HL-60 (cell line): ENCODE data around the gene VSNL1.

ENCODE experiments used
- GABPA ChIP-seq: IDR thresholded peaks from 2 replicates; pipeline ENCODE4 v1.6.1; 2012; ENCODE audit warnings: low read depth
- POLR2AphosphoS5 ChIP-seq: IDR thresholded peaks from 2 replicates; pipeline ENCODE4 v1.6.1; 2012; ENCODE audit warnings: low read depth
- TF ChIP-seq, protein P1 (sequence below): IDR thresholded peaks from one replicate; pipeline ENCODE4 v1.5.1; 2011; ENCODE audit warnings: low read length, control low read depth, inconsistent platforms; ENCODE audit not compliant: insufficient read depth
- TF ChIP-seq, protein P2 (sequence below): IDR thresholded peaks from 2 replicates; pipeline ENCODE4 v1.6.1; 2012; ENCODE audit warnings: low read depth; ENCODE audit not compliant: insufficient replicate concordance

DNA sequence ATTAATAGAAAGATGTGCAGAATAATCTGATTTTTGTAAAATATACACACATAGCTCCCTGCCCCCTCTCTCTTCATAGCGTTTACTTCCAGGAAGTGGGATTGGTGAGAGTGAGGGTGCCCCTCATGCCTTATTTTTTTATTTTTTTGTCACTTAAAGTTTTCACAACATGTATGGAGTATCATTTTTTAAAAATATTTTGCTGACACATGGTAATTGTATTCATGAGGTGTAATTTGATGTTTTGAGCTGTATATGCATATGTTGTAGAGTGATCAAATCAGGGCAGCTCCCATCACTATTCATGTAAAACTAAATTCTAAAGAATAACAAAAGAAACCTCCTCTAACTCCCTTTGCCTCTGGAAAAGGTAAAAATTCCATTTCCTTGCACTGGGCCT is 74.7 kb downstream of the VSNL1 start:
- TF ChIP-seq, protein P1, sequence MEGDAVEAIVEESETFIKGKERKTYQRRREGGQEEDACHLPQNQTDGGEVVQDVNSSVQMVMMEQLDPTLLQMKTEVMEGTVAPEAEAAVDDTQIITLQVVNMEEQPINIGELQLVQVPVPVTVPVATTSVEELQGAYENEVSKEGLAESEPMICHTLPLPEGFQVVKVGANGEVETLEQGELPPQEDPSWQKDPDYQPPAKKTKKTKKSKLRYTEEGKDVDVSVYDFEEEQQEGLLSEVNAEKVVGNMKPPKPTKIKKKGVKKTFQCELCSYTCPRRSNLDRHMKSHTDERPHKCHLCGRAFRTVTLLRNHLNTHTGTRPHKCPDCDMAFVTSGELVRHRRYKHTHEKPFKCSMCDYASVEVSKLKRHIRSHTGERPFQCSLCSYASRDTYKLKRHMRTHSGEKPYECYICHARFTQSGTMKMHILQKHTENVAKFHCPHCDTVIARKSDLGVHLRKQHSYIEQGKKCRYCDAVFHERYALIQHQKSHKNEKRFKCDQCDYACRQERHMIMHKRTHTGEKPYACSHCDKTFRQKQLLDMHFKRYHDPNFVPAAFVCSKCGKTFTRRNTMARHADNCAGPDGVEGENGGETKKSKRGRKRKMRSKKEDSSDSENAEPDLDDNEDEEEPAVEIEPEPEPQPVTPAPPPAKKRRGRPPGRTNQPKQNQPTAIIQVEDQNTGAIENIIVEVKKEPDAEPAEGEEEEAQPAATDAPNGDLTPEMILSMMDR: no peak
- TF ChIP-seq, protein P2, sequence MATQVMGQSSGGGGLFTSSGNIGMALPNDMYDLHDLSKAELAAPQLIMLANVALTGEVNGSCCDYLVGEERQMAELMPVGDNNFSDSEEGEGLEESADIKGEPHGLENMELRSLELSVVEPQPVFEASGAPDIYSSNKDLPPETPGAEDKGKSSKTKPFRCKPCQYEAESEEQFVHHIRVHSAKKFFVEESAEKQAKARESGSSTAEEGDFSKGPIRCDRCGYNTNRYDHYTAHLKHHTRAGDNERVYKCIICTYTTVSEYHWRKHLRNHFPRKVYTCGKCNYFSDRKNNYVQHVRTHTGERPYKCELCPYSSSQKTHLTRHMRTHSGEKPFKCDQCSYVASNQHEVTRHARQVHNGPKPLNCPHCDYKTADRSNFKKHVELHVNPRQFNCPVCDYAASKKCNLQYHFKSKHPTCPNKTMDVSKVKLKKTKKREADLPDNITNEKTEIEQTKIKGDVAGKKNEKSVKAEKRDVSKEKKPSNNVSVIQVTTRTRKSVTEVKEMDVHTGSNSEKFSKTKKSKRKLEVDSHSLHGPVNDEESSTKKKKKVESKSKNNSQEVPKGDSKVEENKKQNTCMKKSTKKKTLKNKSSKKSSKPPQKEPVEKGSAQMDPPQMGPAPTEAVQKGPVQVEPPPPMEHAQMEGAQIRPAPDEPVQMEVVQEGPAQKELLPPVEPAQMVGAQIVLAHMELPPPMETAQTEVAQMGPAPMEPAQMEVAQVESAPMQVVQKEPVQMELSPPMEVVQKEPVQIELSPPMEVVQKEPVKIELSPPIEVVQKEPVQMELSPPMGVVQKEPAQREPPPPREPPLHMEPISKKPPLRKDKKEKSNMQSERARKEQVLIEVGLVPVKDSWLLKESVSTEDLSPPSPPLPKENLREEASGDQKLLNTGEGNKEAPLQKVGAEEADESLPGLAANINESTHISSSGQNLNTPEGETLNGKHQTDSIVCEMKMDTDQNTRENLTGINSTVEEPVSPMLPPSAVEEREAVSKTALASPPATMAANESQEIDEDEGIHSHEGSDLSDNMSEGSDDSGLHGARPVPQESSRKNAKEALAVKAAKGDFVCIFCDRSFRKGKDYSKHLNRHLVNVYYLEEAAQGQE: no peak
- TF ChIP-seq GABPA (no peak), POLR2AphosphoS5 (no peak)
